HG03521 (cell line): ENCODE data around the gene RPE.

Source experiments
- ATAC-seq: cut with Tn5 transposase; IDR thresholded peaks from one replicate; pipeline ENCODE4 v1.9.1; 2021; ENCODE audit warnings: mild to moderate bottlenecking, moderate library complexity; ENCODE audit not compliant: unreplicated experiment

RPE gene

DNA sequence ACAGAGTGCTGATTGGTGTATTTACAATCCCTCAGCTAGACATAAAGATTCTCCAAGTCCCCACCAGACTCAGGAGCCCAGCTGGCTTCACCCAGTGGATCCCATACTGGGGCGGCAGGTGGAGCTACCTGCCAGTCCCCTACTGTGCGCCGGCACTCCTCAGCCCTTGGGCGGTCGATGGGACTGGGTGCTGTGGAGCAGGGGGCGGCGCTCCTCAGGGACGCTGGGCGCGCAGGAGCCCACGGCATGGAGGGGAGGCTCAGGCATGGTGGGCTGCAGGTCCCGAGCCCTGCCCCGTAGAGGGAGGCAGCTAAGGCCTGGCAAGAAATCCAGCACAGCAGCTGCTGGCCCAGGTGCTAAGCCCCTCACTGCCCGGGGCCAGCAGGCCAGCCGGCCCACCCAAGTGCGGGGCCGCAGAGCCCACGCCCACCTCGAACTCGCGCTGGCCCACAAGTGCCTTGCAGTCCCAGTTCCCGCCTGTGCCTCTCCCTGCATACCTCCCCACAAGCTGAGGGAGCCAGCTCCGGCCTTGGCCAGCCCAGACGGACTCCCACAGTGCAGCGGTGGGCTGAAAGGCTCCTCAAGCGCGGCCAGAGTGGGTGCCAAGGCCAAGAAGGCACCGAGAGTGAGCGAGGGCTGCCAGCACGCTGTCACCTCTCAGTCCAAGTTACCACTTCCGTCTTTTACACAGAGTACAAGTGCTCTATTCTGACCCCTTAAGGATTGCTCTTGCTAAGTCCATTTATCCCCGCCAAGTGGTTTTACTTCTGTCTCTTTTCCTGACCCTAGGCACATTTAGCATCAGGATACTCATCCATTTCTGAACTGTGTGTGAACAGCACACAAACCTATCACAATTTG lies 1.7 kb upstream of the RPE start:
- no peak for ATAC-seq

DNA sequence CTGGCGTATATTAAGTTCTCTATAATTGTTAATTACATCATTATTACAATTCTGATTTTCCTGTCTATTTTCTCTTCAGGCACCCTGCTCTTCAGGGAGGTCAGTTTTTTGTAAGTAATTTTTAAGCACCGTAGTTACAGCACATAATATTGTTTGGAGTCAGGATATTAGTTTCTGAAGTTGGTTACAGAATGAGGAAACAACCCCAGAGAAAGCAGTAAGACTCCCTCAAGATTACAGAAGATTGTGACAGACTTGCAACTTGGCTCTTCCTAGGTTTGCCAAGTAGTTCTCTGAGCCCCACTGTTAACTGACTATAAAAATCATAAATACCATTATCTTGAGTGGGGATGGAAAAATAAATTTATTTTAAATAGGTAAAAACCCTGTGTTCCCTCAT lies 921 bp downstream of the RPE start:
- ATAC-seq = no peak

DNA sequence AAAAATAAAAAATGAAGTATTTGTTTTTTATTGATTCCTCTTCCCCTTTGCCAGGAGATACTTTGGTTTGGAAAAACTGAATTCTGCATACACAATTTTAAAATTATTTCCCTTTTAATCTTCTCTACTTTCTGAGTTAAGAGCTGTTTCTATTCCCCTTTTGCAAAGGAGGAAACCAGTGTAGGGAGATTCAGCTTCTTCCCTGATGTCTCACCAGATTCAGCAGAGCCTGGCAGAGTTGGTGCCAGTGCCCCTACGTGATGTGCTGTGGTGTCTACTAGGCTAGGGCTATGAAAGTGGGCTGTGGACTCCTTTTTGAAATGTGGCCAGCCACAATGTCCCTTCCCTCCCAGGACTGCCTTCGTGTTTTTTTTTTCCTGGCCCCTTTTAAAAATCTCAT lies 2.4 kb downstream of the RPE start:
- ATAC-seq = no peak

DNA sequence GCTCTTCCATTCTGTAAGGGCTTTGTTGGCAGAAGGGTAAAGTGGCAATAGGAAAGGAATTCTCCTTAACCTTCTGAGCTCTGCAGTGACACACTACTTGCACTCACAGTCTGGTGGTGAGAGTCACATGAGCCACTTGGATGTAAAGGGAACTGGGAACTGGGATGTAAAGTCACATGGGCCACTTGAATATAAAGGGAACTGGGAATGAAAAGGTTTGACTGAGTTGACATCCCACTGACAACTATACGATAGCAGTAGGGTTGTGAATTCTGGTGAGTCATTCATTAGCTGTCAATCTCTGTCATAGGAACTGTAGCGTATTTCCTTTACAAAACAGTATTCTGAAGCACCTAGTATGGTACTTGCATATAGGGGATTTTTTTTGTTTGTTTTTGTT lies 5.5 kb downstream of the RPE start:
- no peak for ATAC-seq

- ATAC-seq = no peak
Observed at GRCh38 chr2:210009126-210009525, 6.7 kb downstream of the RPE start.

GRCh38 chr2:210009896-210010295 lies 7.5 kb downstream of the RPE start:
- no peak for ATAC-seq

- ATAC-seq = no peak
Observed at GRCh38 chr2:210020138-210020537, 17.7 kb downstream of the RPE start.

DNA sequence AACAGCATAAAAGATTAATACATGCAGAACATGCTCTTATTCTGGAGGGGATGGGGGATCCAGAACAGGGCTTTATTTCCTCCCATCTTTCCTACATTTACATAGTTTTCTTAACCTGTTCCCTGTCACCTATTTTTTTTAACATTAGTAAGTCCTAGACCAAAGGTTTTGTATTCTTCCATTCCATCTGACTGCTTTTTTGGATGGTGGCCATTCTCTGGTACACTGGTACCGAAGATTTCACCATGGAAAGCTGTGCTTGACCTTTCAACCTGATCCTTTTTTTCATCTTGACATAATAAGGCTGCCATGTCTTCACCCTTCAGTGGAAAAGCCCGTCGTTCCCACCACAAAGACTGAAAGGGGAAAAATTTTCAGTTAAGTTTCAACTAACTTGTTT lies 20.4 kb downstream of the RPE start:
- ATAC-seq = no peak

GRCh38 chr2:210027608-210028007 lies 25.2 kb downstream of the RPE start:
- no peak for ATAC-seq

GRCh38 chr2:210028178-210028577 lies 25.7 kb downstream of the RPE start:
- ATAC-seq = no peak

GRCh38 chr2:210034087-210034683 lies 31.7 kb downstream of the RPE start:
- ATAC-seq = no peak

DNA sequence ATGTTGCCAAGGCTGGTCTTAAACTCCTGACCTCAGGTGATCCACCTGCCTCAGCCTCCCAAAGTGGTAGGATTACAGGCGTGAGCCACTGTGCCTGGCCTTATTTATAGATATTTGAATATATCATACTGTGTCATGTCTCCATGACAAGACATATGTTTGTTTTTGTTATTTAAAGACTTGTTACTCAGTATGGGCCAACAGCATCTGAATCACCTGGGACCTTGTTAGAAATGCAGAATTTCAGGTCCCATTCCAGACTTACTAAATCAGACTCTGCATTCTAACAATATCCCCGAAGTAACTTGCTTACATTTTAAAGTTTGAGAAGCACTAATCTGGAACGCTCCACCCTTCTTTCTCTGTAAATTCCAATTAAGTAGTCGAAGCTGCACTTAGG lies 33.2 kb downstream of the RPE start:
- no peak for ATAC-seq

GRCh38 chr2:210038078-210038477 lies 35.6 kb downstream of the RPE start:
- no peak for ATAC-seq

- no peak for ATAC-seq
Observed at GRCh38 chr2:210046851-210047500, 44.5 kb downstream of the RPE start.

- ATAC-seq = no peak
Observed at GRCh38 chr2:210049831-210050230, 47.4 kb downstream of the RPE start.

DNA sequence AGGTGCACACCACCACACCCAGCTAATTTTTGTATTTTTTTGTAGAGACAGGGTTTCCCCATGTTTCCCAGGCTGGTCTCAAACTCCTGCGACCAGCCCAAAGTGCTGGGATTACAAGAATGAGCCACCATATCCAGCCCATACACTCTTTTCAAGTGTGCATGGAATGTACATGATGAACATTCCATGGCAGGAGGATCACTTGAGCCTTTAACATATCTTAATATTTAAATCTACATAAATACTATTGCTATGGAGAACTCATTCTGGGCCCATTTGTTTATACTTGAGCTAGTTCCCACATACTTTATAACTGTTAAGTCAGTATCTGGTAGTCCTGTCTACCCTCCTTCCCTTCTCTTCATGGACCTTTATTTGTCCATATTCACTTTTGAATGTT lies 48.4 kb downstream of the RPE start:
- no peak for ATAC-seq

DNA sequence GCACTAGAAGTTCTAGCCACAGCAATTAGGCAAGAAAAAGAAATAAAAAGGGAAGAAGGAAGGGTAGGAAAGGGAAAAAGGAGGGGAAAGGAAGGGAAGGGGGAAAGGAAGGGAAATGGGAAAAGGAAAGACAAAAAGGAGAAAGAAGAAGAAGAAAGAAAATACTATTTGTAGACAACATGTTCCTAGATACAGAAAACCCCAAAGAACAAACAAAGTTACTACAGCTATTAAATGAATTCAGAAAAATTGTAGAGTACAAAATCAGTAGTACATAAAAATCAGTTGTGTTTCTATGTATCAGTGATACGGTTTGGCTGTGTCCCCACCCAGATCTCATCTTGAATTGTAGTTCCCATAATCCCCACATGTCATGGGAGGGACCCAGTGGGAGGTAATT lies 52.3 kb downstream of the RPE start:
- ATAC-seq = no peak

GRCh38 chr2:210055825-210056224 lies 53.4 kb downstream of the RPE start:
- no peak for ATAC-seq

DNA sequence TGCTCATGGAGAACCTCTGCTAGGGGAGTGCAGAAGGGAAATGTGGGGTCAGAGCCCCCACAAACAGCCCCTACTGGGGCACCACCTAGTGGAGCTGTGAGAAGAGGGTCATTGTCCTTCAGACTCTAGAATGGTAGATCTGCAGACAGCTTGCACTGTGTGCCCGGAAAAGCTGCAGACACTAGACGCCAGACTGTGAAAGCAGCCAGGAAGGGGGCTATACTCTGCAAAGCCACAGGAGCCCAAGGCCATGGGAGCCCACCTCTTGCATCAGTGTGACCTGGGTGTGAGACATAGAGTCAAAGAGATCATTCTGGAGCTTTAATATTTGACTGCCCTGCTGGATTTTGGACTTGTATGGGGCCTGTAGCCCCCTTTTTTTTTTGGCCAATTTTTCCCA lies 60.9 kb downstream of the RPE start:
- ATAC-seq = no peak
